ENCODE results near the gene FAM161B.

GRCh38 chr14:73977896-73978295 lies 28.0 kb upstream of the FAM161B start:
- TF ChIP-seq, protein P1, sequence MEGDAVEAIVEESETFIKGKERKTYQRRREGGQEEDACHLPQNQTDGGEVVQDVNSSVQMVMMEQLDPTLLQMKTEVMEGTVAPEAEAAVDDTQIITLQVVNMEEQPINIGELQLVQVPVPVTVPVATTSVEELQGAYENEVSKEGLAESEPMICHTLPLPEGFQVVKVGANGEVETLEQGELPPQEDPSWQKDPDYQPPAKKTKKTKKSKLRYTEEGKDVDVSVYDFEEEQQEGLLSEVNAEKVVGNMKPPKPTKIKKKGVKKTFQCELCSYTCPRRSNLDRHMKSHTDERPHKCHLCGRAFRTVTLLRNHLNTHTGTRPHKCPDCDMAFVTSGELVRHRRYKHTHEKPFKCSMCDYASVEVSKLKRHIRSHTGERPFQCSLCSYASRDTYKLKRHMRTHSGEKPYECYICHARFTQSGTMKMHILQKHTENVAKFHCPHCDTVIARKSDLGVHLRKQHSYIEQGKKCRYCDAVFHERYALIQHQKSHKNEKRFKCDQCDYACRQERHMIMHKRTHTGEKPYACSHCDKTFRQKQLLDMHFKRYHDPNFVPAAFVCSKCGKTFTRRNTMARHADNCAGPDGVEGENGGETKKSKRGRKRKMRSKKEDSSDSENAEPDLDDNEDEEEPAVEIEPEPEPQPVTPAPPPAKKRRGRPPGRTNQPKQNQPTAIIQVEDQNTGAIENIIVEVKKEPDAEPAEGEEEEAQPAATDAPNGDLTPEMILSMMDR (IDR thresholded peaks at IDR 0.05 in 8 of 11, conservative IDR thresholded peaks at IDR 0.05 in 3 of 11): no peak
- TF ChIP-seq POLR2A (IDR thresholded peaks at IDR 0.05): no peak
